Transverse colon (tissue), 4 donors: Measurements from ENCODE around the gene RALGAPA2.

Experiments
- CTCF ChIP-seq, 5 experiments: fragments of 200-600 bp in 3 of 5; fragments of 450-650 bp in 2 of 5; sonication (generic) in 3 of 5; IDR thresholded peaks; 1 replicate in 2 of 5; 2 replicates in 3 of 5; pipeline ENCODE4 v1.5.1; 2016 to 2017; ENCODE audit warnings: antibody characterized with exemption in 5 of 5, inconsistent platforms in 3 of 5, mild to moderate bottlenecking in 2 of 5, moderate library complexity in 1 of 5
- EP300 ChIP-seq: sonication (generic); formaldehyde crosslinking; IDR thresholded peaks from one replicate; pipeline ENCODE4 v1.6.1; 2017; ENCODE audit warnings: antibody characterized with exemption, low read depth
- POLR2A ChIP-seq: fragments of 450-650 bp; IDR thresholded peaks from one replicate; pipeline ENCODE4 v1.6.1; 2016; ENCODE audit warnings: antibody characterized with exemption, mild to moderate bottlenecking, moderate library complexity
- POLR2AphosphoS5 ChIP-seq, 3 donors: sonication (generic); formaldehyde crosslinking; IDR thresholded peaks; one replicate each; pipeline ENCODE4 v1.6.1; 2016; ENCODE audit warnings: antibody characterized with exemption in 3 of 3

GRCh38 chr20:20754714-20755113 is 42.3 kb upstream of the RALGAPA2 start:
- TF ChIP-seq CTCF (IDR thresholded peaks at IDR 0.05) (no peak), EP300 (no peak), POLR2AphosphoS5 (IDR thresholded peaks at IDR 0.05) (no peak), POLR2A (no peak)
